Testis (tissue), 3 donors: ENCODE data around the gene EDNRA. TPM values are rescaled to one million over a fixed set of nuclear protein-coding genes. Genes with fewer than 3 reads are reported as not detected.

Source experiments
- DNase-seq: peaks from one replicate; pipeline ENCODE4 v3.0.0-alpha.2; 2019
- H3K27ac ChIP-seq, 2 donors: fragments of 200-600 bp; sonication (generic); one replicate each; pipeline ENCODE4 v1.5.1; 2019
- H3K27me3 ChIP-seq: fragments of 200-600 bp; sonication (generic); one replicate; pipeline ENCODE4 v1.5.1; 2019
- H3K36me3 ChIP-seq: fragments of 200-600 bp; sonication (generic); one replicate; pipeline ENCODE4 v1.5.1; 2017; ENCODE audit warnings: low read depth; ENCODE audit errors: missing control alignments
- H3K4me1 ChIP-seq: fragments of 200-600 bp; sonication (generic); one replicate; pipeline ENCODE4 v1.5.1; 2019
- H3K4me3 ChIP-seq, 2 donors: fragments of 200-600 bp; sonication (generic); one replicate each; pipeline ENCODE4 v1.5.1; 2017 to 2019
- H3K9me3 ChIP-seq: fragments of 200-600 bp; sonication (generic); one replicate; pipeline ENCODE4 v1.5.1; 2017
- CTCF ChIP-seq, 3 experiments: fragments of 450-650 bp in 2 of 3; fragments of 200-600 bp in 1 of 3; sonication (generic) in 1 of 3; IDR thresholded peaks; one replicate each; pipeline ENCODE4 v1.5.1; 2016 to 2019; ENCODE audit warnings: antibody characterized with exemption in 3 of 3, mild to moderate bottlenecking in 2 of 3, moderate library complexity in 1 of 3
- POLR2A ChIP-seq: fragments of 450-650 bp; IDR thresholded peaks from one replicate; pipeline ENCODE4 v1.6.1; 2017; ENCODE audit warnings: antibody characterized with exemption, mild to moderate bottlenecking, moderate library complexity
- WGBS, 2 donors: methylation state at CpG; one replicate each; pipeline ENCODE4 v1.1.5; 2018; 5-methylcytosine and 5-hydroxymethylcytosine counted together
- intact Hi-C: fragments of 100-400 bp; cut with DNase I; formaldehyde crosslinking; loops from one replicate; pipeline ENCODE4 v1.15.1; 2023; ENCODE audit warnings: low total_unique reads
- polyA plus RNA-seq: library from polyadenylated mRNA; stranded (reverse); fragments of 350-450 nt; fragmentation: Illumina TruSeq; extraction: RNeasy Lipid Tissue Mini Kit (QIAGEN cat#74804); gene quantifications from one replicate; pipeline ENCODE4 v1.2.3, GENCODE V29; 2014; ENCODE audit warnings: low read depth, low replicate concordance; ENCODE audit not compliant: insufficient read depth
- total RNA-seq, 2 donors: library from RNA; depleted of rRNA; stranded (reverse); fragments of >200 nt; gene quantifications; one replicate each; pipeline ENCODE4 v1.2.3, GENCODE V29; 2016

The EDNRA gene
- total and polyA plus RNA-seq, 3 donors from 2014 or later: 9.4 to 14.1 (median 12.3) TPM

DNA sequence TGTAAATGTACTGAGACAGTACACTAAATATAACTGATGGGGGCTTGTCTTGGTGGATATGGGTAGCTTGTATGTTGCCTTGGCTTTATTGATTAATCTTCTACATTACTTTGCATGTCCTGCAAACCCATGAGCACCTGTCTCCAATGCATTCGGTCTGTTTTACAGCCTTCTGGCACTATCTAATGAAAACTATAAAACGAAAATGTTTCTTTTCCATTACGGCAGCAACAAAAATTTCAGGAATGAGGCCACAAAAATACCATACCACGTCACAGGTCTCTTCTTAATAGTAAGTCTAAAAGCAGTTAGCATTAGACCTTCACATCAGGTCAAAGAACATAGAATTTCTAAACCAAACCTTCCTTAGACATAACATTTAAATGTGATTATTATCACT is 49.8 kb downstream of the EDNRA start:
- WGBS, 2 donors: 49 to 59% methylated on average over 4 of the region's 4 CpGs
- Histone ChIP-seq H3K27ac (no peak overlapping the region), H3K4me3 (no peak overlapping the region), H3K36me3 (no peaks in the 10 kb centered on the region), H3K27me3 (no peaks in the 10 kb centered on the region), H3K9me3 (no peaks in the 10 kb centered on the region), H3K4me1 (no peaks in the 10 kb centered on the region)
- intact Hi-C loops: no loop called here
- DNase-seq: no peak
- TF ChIP-seq CTCF (IDR thresholded peaks at IDR 0.05): no peak
- TF ChIP-seq POLR2A: no peak

DNA sequence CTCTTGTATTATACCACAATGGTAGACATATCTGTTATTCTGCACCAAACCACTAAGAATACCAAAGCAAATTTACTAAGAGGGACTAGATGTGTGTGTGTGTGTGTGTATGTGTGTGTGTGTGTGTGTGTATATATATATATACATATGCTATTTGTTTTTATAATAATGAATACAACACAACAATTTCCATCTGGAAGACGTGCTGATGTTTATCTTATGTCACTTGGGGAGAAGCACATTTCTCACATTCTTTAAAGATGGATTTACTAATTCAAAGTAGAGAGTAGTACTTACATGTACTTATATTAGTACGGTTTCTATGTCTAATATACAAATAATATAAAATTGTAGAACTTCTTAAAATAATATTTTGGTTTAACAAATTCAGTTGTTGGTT is 52.0 kb downstream of the EDNRA start:
- H3K4me1 ChIP-seq: no peaks in the 10 kb centered on the region
- DNase-seq: no peak
- no peaks in the 10 kb centered on the region for H3K27me3 ChIP-seq
- intact Hi-C loops: no loop called here
- TF ChIP-seq CTCF (IDR thresholded peaks at IDR 0.05) (no peak), POLR2A (no peak)
- 61% methylated on average over 2 of the region's 2 CpGs for WGBS, 2 donors
- no peak overlapping the region for H3K4me3 ChIP-seq
- no peak overlapping the region for H3K27ac ChIP-seq
- no peaks in the 10 kb centered on the region for H3K9me3 ChIP-seq
- H3K36me3 ChIP-seq: no peaks in the 10 kb centered on the region

DNA sequence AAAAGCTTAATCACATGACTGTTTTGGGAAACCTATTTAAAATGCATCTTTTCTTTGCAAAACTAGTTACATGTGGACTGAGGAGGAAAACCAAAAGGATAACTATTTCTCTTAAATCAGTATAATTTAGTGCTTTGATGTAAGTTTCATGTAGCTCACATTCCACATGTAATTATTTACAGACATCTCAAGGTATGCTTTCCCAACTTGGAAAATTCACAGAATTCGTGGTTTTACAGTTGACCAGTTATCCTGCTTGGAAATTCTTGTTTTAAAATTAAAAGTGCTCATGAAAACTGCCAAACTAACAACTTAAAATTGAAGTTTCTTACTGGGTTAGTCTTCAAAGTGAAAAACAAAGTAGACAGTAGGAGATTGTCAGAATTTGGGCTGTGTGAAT is 52.4 kb downstream of the EDNRA start:
- 78 to 92% methylated on average over 1 of the region's 1 CpG for WGBS, 2 donors
- Histone ChIP-seq H3K27ac (no peak overlapping the region), H3K9me3 (no peaks in the 10 kb centered on the region), H3K4me1 (no peaks in the 10 kb centered on the region), H3K36me3 (no peaks in the 10 kb centered on the region), H3K27me3 (no peaks in the 10 kb centered on the region), H3K4me3 (no peak overlapping the region)
- DNase-seq: no peak
- TF ChIP-seq CTCF (IDR thresholded peaks at IDR 0.05) (no peak), POLR2A (no peak)
- intact Hi-C loops: no loop called here

- WGBS, 2 donors: 68 to 69% methylated on average over 6 of the region's 6 CpGs
- Histone ChIP-seq H3K4me1 (no peaks in the 10 kb centered on the region), H3K36me3 (no peaks in the 10 kb centered on the region), H3K4me3 (no peak overlapping the region), H3K9me3 (no peaks in the 10 kb centered on the region), H3K27me3 (no peaks in the 10 kb centered on the region), H3K27ac (no peak overlapping the region)
- intact Hi-C loops: no loop called here
- DNase-seq: no peak
- TF ChIP-seq CTCF (IDR thresholded peaks at IDR 0.05) (no peak), POLR2A (no peak)
Observed at GRCh38 chr4:147535124-147535523, 54.2 kb downstream of the EDNRA start.

- intact Hi-C loops: no loop called here
- H3K4me3 ChIP-seq: no peak overlapping the region
- DNase-seq: no peak
- no peaks in the 10 kb centered on the region for H3K27me3 ChIP-seq
- H3K9me3 ChIP-seq: no peaks in the 10 kb centered on the region
- WGBS, 2 donors: 65 to 71% methylated on average over 3 of the region's 3 CpGs
- H3K4me1 ChIP-seq: no peaks in the 10 kb centered on the region
- H3K27ac ChIP-seq: no peak overlapping the region
- TF ChIP-seq CTCF (IDR thresholded peaks at IDR 0.05) (no peak), POLR2A (no peak)
- H3K36me3 ChIP-seq: no peaks in the 10 kb centered on the region
Observed at GRCh38 chr4:147538711-147539110, 57.8 kb downstream of the EDNRA start.
